Measurements from ENCODE around the gene TSPEAR.

GRCh38 chr21:44502171-44502958 lies 209.0 kb downstream of the TSPEAR start:
- no peak for TF ChIP-seq TARDBP (IDR thresholded peaks at IDR 0.05)
- no peak for TF ChIP-seq L3MBTL2 (conservative IDR thresholded peaks at IDR 0.05)
- no peak for TF ChIP-seq SP1 (IDR thresholded peaks at IDR 0.05)

Data from HEK293T (cell line).